KOPT-K1 (cell line): ENCODE data around the gene EBF4.

ENCODE experiments used
- H3K27ac ChIP-seq: fragments of 200-600 bp; sonication (generic); 2 replicates; pipeline ENCODE4 v1.5.1; 2016; ENCODE audit warnings: antibody characterized with exemption, mild to moderate bottlenecking, low read depth, low read length; ENCODE audit not compliant: poor library complexity, severe bottlenecking
- H3K36me3 ChIP-seq: fragments of 200-600 bp; sonication (generic); 2 replicates; pipeline ENCODE4 v1.5.1; 2017; ENCODE audit warnings: antibody characterized with exemption, mild to moderate bottlenecking, low read length, moderate library complexity; ENCODE audit not compliant: insufficient read depth
- H3K9me3 ChIP-seq: fragments of 200-600 bp; sonication (generic); 2 replicates; pipeline ENCODE4 v1.5.1; 2017; ENCODE audit warnings: antibody characterized with exemption, low read length, mild to moderate bottlenecking; ENCODE audit not compliant: insufficient read depth, poor library complexity, severe bottlenecking

Gene EBF4

DNA sequence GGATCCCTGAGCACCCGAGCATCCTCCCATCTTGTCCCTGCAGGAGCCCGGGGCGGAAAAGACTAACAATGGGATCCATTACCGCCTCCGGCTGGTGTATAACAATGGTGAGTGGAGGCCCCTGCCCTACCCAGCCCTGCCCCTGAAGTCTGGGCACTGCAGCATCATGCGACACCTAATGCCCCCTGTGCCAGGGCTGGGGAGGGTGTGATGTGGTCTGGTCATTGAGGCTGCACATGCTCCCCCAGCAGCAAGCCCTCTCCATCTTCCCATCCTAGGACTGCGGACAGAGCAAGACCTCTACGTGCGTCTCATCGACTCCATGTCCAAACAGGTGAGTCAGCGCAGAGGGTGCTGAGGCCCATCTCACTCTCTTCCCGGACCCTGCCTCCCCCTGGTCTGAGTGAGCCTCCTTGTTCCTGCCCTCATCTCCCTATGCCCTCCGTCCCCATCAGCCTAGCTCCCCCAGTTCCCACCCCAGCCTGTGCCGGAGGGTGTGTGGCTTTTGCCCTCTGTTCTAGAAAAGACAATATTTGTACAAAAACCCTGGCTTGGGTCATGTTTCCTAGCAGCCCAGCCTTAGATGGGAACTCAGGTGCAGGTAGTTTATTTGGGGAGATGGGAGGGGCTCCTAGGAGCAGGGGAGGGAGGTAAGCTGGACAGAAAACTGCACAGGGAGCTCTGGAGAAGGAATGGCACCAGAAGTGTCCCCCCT, 13.5 kb downstream of the EBF4 start:
- H3K27ac ChIP-seq = no peak overlapping the region
- H3K36me3 ChIP-seq = no peaks in the 10 kb centered on the region
- no peaks in the 10 kb centered on the region for H3K9me3 ChIP-seq

DNA sequence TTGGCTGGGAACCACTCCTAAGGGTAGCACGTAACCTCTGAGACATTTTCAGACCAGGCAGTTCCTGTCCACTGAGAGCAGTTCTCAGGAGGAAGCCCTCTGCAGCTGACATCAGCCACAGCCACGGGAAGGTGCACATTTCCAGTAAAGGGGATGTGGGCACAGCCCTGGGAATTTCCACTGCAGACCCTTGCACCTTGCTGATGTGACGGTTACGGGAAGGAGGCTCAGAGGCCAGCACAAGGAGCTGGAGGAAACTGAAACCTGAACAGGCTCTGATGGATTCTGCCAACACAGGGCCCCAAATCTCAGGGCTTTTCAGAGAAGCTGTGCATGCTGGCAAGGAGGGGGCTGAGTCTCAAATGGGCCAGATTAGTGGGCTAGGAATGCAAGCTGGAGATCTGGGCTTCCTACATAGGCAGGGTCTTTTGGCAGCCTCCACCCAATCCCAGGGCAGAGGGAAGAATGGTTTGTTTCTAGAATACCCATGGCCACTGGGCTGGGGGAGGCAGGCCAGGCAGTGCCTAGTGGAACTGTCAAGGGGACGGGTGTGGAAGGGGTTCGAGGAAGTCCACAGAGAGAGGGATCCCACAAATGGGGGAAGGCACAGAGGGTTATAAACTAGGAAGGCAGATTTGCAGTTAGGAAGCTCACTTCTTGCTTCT, 14.2 kb downstream of the EBF4 start:
- Histone ChIP-seq H3K9me3 (no peaks in the 10 kb centered on the region), H3K36me3 (no peaks in the 10 kb centered on the region), H3K27ac (no peak overlapping the region)

DNA sequence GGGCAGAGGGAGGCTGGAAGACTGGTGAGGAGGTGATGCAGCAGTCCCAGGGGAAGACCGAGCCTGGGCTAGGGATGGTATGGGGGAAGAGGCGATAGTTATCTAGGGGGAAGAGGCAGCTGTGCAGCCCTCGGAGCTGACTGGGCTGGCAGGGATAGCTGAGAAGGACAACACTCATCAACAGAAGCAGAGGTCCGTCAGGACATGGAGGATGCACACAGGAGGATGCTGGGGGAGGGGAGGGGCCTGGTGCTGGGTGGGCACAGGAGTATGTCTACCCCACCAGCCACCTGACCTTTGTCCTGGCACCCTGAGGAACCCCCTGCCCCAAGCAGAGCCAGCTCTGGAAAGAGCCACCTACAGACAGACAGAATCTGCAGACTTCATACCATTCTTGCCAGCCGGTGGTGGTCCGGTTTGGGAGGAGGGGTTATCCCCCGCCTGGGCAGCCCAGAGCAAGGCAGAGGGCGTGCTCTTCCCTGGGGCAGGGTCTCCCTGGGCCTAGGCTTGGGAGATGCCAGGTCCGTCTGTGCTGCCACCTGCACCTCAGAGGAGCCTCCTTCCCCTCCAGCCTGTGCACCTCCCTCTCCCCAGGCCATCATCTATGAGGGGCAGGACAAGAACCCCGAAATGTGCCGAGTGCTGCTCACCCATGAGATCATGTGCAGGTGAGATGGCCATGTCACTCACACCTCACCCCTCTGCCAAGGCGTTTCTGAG, 14.9 kb downstream of the EBF4 start:
- Histone ChIP-seq H3K27ac (no peak overlapping the region), H3K36me3 (no peaks in the 10 kb centered on the region), H3K9me3 (no peaks in the 10 kb centered on the region)

DNA sequence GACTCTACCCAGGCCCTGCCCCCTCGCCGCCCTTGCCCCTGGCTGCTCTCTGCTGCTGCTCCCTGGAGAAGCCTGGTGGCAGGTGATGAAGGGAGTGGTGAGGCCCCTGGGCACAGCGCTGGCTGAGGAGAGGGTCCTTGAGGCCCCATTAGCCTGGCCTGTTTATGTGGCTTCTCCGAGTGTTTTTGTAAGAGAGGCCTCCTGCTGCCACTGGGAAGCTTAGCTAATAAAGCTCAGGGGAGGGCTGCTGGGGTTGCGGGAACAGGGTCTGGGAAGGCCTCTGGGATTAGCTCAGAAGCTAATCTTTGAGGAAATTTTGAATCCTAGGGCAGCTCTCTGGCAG, 15.5 kb downstream of the EBF4 start:
- no peak overlapping the region for H3K27ac ChIP-seq
- H3K36me3 ChIP-seq = no peaks in the 10 kb centered on the region
- no peaks in the 10 kb centered on the region for H3K9me3 ChIP-seq

GRCh38 chr20:2708665-2709064, 16.1 kb downstream of the EBF4 start:
- no peaks in the 10 kb centered on the region for H3K36me3 ChIP-seq
- H3K27ac ChIP-seq = no peak overlapping the region
- no peaks in the 10 kb centered on the region for H3K9me3 ChIP-seq

- no peak overlapping the region for H3K27ac ChIP-seq
- H3K9me3 ChIP-seq = no peaks in the 10 kb centered on the region
- no peaks in the 10 kb centered on the region for H3K36me3 ChIP-seq
Observed at GRCh38 chr20:2709205-2709981, 16.8 kb downstream of the EBF4 start.

- Histone ChIP-seq H3K9me3 (peaks cover 18% of the 10 kb centered on the region), H3K27ac (no peak overlapping the region), H3K36me3 (no peaks in the 10 kb centered on the region)
Observed at GRCh38 chr20:2713285-2713684, 20.7 kb downstream of the EBF4 start.

- Histone ChIP-seq H3K9me3 (peaks cover 33% of the 10 kb centered on the region), H3K36me3 (no peaks in the 10 kb centered on the region), H3K27ac (no peak overlapping the region)
Observed at GRCh38 chr20:2729251-2729713, 36.7 kb downstream of the EBF4 start.

GRCh38 chr20:2729791-2730190, 37.2 kb downstream of the EBF4 start:
- Histone ChIP-seq H3K9me3 (peaks cover 28% of the 10 kb centered on the region), H3K27ac (no peak overlapping the region), H3K36me3 (no peaks in the 10 kb centered on the region)

- Histone ChIP-seq H3K27ac (no peak overlapping the region), H3K36me3 (no peaks in the 10 kb centered on the region), H3K9me3 (peaks cover 16% of the 10 kb centered on the region)
Observed at GRCh38 chr20:2734899-2735298, 42.3 kb downstream of the EBF4 start.

GRCh38 chr20:2736441-2736840, 43.9 kb downstream of the EBF4 start:
- Histone ChIP-seq H3K9me3 (peaks cover 16% of the 10 kb centered on the region), H3K27ac (no peak overlapping the region), H3K36me3 (no peaks in the 10 kb centered on the region)

DNA sequence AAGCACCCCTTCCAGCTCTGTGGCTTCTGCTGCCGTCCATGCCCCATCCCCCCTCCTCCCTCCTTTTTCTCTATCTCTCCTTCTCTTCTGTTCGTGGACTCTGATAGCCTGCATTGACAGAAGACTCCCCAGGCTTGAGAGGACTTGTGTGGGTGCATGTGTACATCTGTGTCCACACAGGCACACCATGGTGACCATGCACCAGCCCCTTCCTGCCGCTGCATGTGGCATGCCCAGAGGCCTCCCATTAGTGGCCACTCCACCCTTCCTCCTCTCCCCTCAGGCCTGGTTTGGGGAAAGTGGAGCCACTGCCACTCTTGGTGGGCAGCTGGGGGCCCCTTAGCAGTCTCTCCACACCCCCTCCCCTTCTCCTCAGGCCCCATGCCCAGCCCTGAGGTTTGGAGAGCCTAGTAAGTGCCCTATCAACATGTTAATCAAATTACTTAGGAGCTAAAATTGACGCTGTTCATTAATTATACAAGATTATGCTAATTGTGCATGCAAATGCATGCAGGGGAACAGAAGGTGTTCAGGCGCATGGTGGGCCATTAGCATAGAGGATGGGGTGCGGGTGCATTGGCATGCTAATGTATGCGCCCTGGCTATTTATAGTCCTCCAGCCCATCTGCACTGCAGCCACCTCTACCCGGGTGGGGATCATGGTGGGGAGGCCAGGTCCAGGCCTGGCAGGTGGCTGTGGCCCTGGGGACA, 45.9 kb downstream of the EBF4 start:
- Histone ChIP-seq H3K9me3 (peaks cover 4% of the 10 kb centered on the region), H3K36me3 (no peaks in the 10 kb centered on the region), H3K27ac (no peak overlapping the region)

- Histone ChIP-seq H3K27ac (no peak overlapping the region), H3K36me3 (no peaks in the 10 kb centered on the region), H3K9me3 (peaks cover 4% of the 10 kb centered on the region)
Observed at GRCh38 chr20:2739042-2739398, 46.4 kb downstream of the EBF4 start.

DNA sequence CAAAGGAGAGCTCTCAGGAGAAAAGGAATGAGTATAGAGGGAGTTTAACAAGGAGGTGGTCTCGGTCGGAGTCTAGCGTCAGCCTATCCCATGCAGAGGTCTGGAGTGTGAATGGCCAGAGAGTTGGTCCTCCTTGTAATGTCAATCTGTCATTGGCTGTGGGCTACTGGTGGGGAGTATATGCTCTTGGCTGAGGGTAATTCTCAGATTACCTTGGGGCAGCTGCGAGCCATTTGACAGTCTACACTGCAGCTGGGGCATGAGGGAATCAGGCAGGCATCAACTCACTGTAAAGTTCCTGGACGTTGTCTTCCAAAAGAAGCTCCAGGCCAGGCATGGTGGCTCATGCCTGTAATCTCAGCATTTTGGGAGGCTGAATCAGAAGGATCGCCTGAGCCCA, 48.1 kb downstream of the EBF4 start:
- Histone ChIP-seq H3K27ac (no peak overlapping the region), H3K9me3 (no peaks in the 10 kb centered on the region), H3K36me3 (no peaks in the 10 kb centered on the region)
